DND-41 (cell line): ENCODE measurements around the gene OMA1.

Experiments
- ATAC-seq: fragments of 200-7000 bp; cut with Tn5 transposase; 3 replicates; pipeline ENCODE4 v1.9.1; 2021; ENCODE audit warnings: low read depth; ENCODE audit not compliant: insufficient read depth
- DNase-seq: peaks from one replicate; pipeline ENCODE4 v3.0.0-alpha.2; 2020
- H2AFZ ChIP-seq: 2 replicates; pipeline ENCODE4 v1.6.0; 2012; ENCODE audit warnings: low read depth, low read length
- H3K27ac ChIP-seq: 2 replicates; pipeline ENCODE4 v1.5.1; 2012; ENCODE audit warnings: low read length, inconsistent platforms
- H3K27me3 ChIP-seq: fragments of 200-600 bp; sonication (generic); 2 replicates; pipeline ENCODE4 v1.6.0; 2012; ENCODE audit warnings: low read length, mild to moderate bottlenecking, inconsistent platforms; ENCODE audit not compliant: insufficient read depth, poor library complexity
- H3K36me3 ChIP-seq: 2 replicates; pipeline ENCODE4 v1.5.1; 2012; ENCODE audit warnings: low read length, inconsistent platforms; ENCODE audit not compliant: insufficient read depth
- H3K4me1 ChIP-seq: 2 replicates; pipeline ENCODE4 v1.5.1; 2012; ENCODE audit warnings: mild to moderate bottlenecking, low read length; ENCODE audit not compliant: insufficient read depth
- H3K4me2 ChIP-seq: 2 replicates; pipeline ENCODE4 v1.6.0; 2012; ENCODE audit warnings: mild to moderate bottlenecking, moderate library complexity, low read length, inconsistent platforms; ENCODE audit not compliant: insufficient read depth
- H3K4me3 ChIP-seq, 2 experiments: fragments of 200-600 bp in 1 of 2; shearing (Covaris generic) in 1 of 2; 2 replicates each; pipeline ENCODE4 v1.5.1; 2012 to 2016; ENCODE audit warnings: inconsistent platforms in 2 of 2, low read length in 2 of 2, mild to moderate bottlenecking in 2 of 2, low read depth in 1 of 2, moderate library complexity in 1 of 2
- H3K79me2 ChIP-seq: 2 replicates; pipeline ENCODE4 v1.6.0; 2012; ENCODE audit warnings: low read length, inconsistent platforms; ENCODE audit not compliant: insufficient read depth
- H3K9ac ChIP-seq: 2 replicates; pipeline ENCODE4 v1.6.0; 2012; ENCODE audit warnings: low read depth, mild to moderate bottlenecking, inconsistent platforms, low read length, moderate library complexity
- H3K9me3 ChIP-seq: 2 replicates; pipeline ENCODE4 v1.5.1; 2012; ENCODE audit warnings: low read length, moderate library complexity, mild to moderate bottlenecking, inconsistent platforms; ENCODE audit not compliant: insufficient read depth, severe bottlenecking
- H4K20me1 ChIP-seq: 2 replicates; pipeline ENCODE4 v1.6.0; 2012; ENCODE audit warnings: low read length; ENCODE audit not compliant: insufficient read depth
- EZH2 ChIP-seq: IDR thresholded peaks from 3 replicates; pipeline ENCODE4 v1.6.1; 2012; ENCODE audit warnings: borderline replicate concordance, low read depth, mild to moderate bottlenecking, moderate library complexity, low read length, inconsistent platforms; ENCODE audit not compliant: severe bottlenecking
- TF ChIP-seq, protein P1 (sequence below): IDR thresholded peaks from 2 replicates; pipeline ENCODE4 v1.5.1; 2012; ENCODE audit warnings: borderline replicate concordance, low read length, moderate library complexity, mild to moderate bottlenecking; ENCODE audit not compliant: poor library complexity, severe bottlenecking; ENCODE audit errors: extremely low read depth

OMA1 gene

DNA sequence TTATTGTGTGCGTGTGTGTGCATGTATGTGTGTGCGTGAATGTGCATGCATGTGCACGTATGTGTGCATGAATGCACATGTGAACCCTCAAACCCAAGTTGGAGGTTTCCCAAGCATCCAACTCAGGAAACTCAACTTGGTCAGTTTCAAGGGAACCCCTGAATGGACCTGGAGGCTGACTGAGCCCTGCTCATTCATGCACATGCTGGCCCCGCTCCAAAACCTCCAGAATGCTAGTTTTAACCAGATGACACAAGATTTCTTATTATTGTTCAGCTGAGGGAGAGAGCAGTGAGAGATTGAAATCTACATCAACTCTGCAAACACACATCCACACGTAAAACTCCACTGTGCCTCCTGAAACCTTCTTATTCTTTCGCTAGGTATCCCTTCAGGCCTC, 104.4 kb downstream of the OMA1 start:
- H4K20me1 ChIP-seq: no peaks in the 10 kb centered on the region
- no peaks in the 10 kb centered on the region for H3K9me3 ChIP-seq
- no peak for TF ChIP-seq EZH2
- TF ChIP-seq, protein P1, sequence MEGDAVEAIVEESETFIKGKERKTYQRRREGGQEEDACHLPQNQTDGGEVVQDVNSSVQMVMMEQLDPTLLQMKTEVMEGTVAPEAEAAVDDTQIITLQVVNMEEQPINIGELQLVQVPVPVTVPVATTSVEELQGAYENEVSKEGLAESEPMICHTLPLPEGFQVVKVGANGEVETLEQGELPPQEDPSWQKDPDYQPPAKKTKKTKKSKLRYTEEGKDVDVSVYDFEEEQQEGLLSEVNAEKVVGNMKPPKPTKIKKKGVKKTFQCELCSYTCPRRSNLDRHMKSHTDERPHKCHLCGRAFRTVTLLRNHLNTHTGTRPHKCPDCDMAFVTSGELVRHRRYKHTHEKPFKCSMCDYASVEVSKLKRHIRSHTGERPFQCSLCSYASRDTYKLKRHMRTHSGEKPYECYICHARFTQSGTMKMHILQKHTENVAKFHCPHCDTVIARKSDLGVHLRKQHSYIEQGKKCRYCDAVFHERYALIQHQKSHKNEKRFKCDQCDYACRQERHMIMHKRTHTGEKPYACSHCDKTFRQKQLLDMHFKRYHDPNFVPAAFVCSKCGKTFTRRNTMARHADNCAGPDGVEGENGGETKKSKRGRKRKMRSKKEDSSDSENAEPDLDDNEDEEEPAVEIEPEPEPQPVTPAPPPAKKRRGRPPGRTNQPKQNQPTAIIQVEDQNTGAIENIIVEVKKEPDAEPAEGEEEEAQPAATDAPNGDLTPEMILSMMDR: no peak
- no peak overlapping the region for H3K4me3 ChIP-seq
- H3K27ac ChIP-seq: no peak overlapping the region
- no peak for ATAC-seq
- no peak overlapping the region for H2AFZ ChIP-seq
- no peaks in the 10 kb centered on the region for H3K27me3 ChIP-seq
- no peaks in the 10 kb centered on the region for H3K79me2 ChIP-seq
- no peak overlapping the region for H3K4me2 ChIP-seq
- DNase-seq: no peak
- no peaks in the 10 kb centered on the region for H3K36me3 ChIP-seq
- H3K4me1 ChIP-seq: no peaks in the 10 kb centered on the region
- no peak overlapping the region for H3K9ac ChIP-seq

DNA sequence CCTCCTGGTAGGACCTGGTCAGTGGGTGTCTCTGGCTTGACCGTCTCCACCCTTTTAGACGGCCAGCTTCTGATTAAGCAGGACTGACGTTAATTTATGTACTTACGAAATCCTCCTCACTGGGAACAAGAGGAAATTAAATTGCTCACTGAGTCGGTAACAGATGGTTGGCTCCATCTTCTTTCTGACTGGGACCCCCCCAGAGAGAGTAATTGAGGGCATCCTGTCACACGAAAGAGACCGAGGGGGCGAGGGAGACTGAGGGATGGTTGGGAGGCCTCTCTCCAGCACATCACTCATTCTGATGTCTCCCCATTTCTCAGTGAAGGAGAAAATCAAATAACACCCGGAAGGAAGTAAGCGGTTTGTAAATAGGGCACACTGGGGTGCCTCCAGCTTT, 104.8 kb downstream of the OMA1 start:
- Histone ChIP-seq H3K4me1 (no peaks in the 10 kb centered on the region), H3K79me2 (no peaks in the 10 kb centered on the region), H3K9ac (no peak overlapping the region), H3K27me3 (no peaks in the 10 kb centered on the region), H2AFZ (no peak overlapping the region), H4K20me1 (no peaks in the 10 kb centered on the region), H3K4me3 (no peak overlapping the region), H3K36me3 (no peaks in the 10 kb centered on the region), H3K9me3 (no peaks in the 10 kb centered on the region), H3K27ac (no peak overlapping the region), H3K4me2 (no peak overlapping the region)
- DNase-seq: no peak
- ATAC-seq: no peak
- TF ChIP-seq, protein P1: no peak
- no peak for TF ChIP-seq EZH2

DNA sequence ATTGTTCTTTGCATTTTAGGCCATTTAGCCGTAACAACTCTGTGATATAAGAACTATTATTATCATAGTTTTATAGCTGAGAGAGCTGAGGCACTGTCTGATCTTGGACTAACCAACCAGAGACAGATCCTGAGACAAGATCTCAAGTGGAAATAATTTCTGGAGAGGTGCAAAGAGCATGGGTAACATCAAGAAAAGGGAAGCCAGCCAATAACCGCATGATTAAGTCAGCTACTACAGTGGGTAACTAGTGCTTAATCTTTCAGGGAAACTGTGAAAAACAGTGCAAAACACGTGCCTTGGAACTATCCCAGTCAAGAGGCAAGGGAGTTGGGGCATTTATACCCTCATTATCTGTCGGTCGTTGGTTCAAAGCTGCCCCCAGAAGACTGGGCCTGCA, 105.8 kb downstream of the OMA1 start:
- Histone ChIP-seq H3K27me3 (no peaks in the 10 kb centered on the region), H3K9me3 (no peaks in the 10 kb centered on the region), H3K4me3 (no peak overlapping the region), H2AFZ (no peak overlapping the region), H3K27ac (no peak overlapping the region), H3K4me2 (no peak overlapping the region), H3K9ac (no peak overlapping the region), H3K36me3 (no peaks in the 10 kb centered on the region), H3K4me1 (no peaks in the 10 kb centered on the region), H4K20me1 (no peaks in the 10 kb centered on the region), H3K79me2 (no peaks in the 10 kb centered on the region)
- TF ChIP-seq EZH2: no peak
- TF ChIP-seq, protein P1: no peak
- DNase-seq (no peak), ATAC-seq (no peak)

DNA sequence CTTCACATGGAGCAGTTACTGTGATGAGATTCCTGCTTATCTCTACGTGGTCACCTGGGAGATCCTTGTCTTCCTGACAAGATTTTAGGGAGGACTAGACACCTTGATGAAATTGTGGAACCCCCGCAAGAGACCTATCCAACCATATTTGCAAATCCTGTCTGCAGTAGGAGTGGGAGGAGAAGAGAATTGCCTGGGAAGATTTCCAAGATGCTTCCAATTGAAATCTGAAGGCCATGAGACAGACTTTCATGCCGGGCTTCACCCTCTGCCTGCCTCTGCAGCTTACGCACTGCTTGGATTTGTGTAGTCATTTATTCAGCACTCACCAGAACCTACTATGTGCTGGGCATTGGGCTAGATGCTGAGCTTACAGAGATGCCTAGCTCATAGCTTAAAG, 106.6 kb downstream of the OMA1 start:
- H2AFZ ChIP-seq: no peak overlapping the region
- TF ChIP-seq EZH2: no peak
- TF ChIP-seq, protein P1: no peak

More for the DNA sequence above, 106.6 kb downstream of the OMA1 start:
- no peaks in the 10 kb centered on the region for H3K27me3 ChIP-seq
- ATAC-seq (no peak), DNase-seq (no peak)
- no peaks in the 10 kb centered on the region for H3K79me2 ChIP-seq
- H3K4me2 ChIP-seq: no peak overlapping the region
- H3K4me3 ChIP-seq: no peak overlapping the region
- H3K4me1 ChIP-seq: no peaks in the 10 kb centered on the region
- no peak overlapping the region for H3K27ac ChIP-seq
- H4K20me1 ChIP-seq: no peaks in the 10 kb centered on the region
- no peak overlapping the region for H3K9ac ChIP-seq
- no peaks in the 10 kb centered on the region for H3K36me3 ChIP-seq
- H3K9me3 ChIP-seq: no peaks in the 10 kb centered on the region
